H1 (cell line): Measurements from ENCODE around the gene NTRK1. TPM values are rescaled to one million over a fixed set of nuclear protein-coding genes. Genes with fewer than 3 reads are reported as not detected.

Experiments used
- CTCF ChIA-PET: fragments of 300-600 bp; sonication (Branson Sonifier 250); formaldehyde crosslinking; loops from one replicate; lab custom pipeline; 2021; ENCODE audit not compliant: partially characterized antibody; lab: Charles Lee
- POLR2A ChIA-PET: fragments of 300-600 bp; sonication (Branson Sonifier 250); formaldehyde crosslinking; loops from one replicate; lab custom pipeline; 2021; ENCODE audit warnings: inconsistent platforms; ENCODE audit not compliant: partially characterized antibody; lab: Charles Lee
- DNase-seq, 2 experiments: peaks; one replicate each; pipeline versions ENCODE4 v3.0.0 to v3.0.0-alpha.2; 2010 to 2022; ENCODE audit warnings: low spot score in 2 of 2, low read depth in 1 of 2, mixed read lengths in 1 of 2
- FAIRE-seq: peaks from 2 replicates; lab custom pipeline; 2011; peaks lifted over from hg19 to GRCh38; lab: Jason Lieb, UNC
- H2AFZ ChIP-seq: 2 replicates; pipeline ENCODE4 v1.8.1; 2012; ENCODE audit warnings: low read length, inconsistent platforms
- H2AK5ac ChIP-seq: 2 replicates; pipeline ENCODE4 v1.6.1; 2013; ENCODE audit warnings: low read depth, low read length
- H2BK120ac ChIP-seq: replicated peaks from 2 replicates; pipeline ENCODE3; 2013; ENCODE audit warnings: low read depth, low read length, inconsistent platforms
- H2BK12ac ChIP-seq: 2 replicates; pipeline ENCODE4 v1.6.1; 2013; ENCODE audit warnings: low read depth, low read length
- H2BK15ac ChIP-seq: 2 replicates; pipeline ENCODE4 v1.6.1; 2013; ENCODE audit warnings: low read length
- H2BK20ac ChIP-seq: 2 replicates; pipeline ENCODE4 v1.6.1; 2013; ENCODE audit warnings: low read length
- H2BK5ac ChIP-seq: 2 replicates; pipeline ENCODE4 v1.6.1; 2013; ENCODE audit warnings: low read depth, low read length
- H3K14ac ChIP-seq: 2 replicates; pipeline ENCODE4 v1.6.1; 2013; ENCODE audit warnings: inconsistent platforms; ENCODE audit not compliant: insufficient read length
- H3K18ac ChIP-seq: 2 replicates; pipeline ENCODE4 v1.6.1; 2013; ENCODE audit warnings: low read length; ENCODE audit errors: extremely low read depth
- H3K23ac ChIP-seq: 2 replicates; pipeline ENCODE4 v1.6.1; 2013; ENCODE audit warnings: inconsistent platforms; ENCODE audit not compliant: insufficient read length
- H3K23me2 ChIP-seq: 2 replicates; pipeline ENCODE4 v1.6.1; 2013; ENCODE audit warnings: low read depth, low read length
- H3K27ac ChIP-seq: 2 replicates; pipeline ENCODE4 v1.6.1; 2011; ENCODE audit warnings: low read depth, low read length, inconsistent platforms
- H3K27me3 ChIP-seq, 4 experiments: replicated peaks in 1 of 4; 1 replicate in 1 of 4; 2 replicates in 3 of 4; pipeline versions ENCODE4 v1.6.1 to v1.8.1; 2011 to 2013; ENCODE audit warnings: low read length in 3 of 4, mild to moderate bottlenecking in 3 of 4, inconsistent platforms in 2 of 4, mixed read lengths in 2 of 4, moderate library complexity in 1 of 4; ENCODE audit not compliant: control insufficient read depth in 3 of 4, insufficient read depth in 3 of 4; ENCODE audit errors: extremely low read depth in 1 of 4
- H3K36me3 ChIP-seq, 4 experiments: 2 replicates each; pipeline versions ENCODE4 v1.6.1 to v1.8.1; 2011 to 2013; ENCODE audit warnings: mild to moderate bottlenecking in 4 of 4, low read length in 3 of 4, moderate library complexity in 2 of 4, control low read depth in 1 of 4, inconsistent platforms in 1 of 4; ENCODE audit not compliant: insufficient read depth in 4 of 4, control insufficient read depth in 2 of 4
- H3K4ac ChIP-seq: replicated peaks from 2 replicates; pipeline ENCODE3; 2013; ENCODE audit warnings: low read length, low read depth, mixed read lengths, inconsistent platforms; ENCODE audit not compliant: insufficient read length
- H3K4me1 ChIP-seq, 4 experiments: replicated peaks in 1 of 4; 1 replicate in 1 of 4; 2 replicates in 3 of 4; pipeline versions ENCODE4 v1.6.1 to v1.8.1; 2011 to 2013; ENCODE audit warnings: low read length in 3 of 4, inconsistent platforms in 2 of 4, mixed read lengths in 1 of 4; ENCODE audit not compliant: insufficient read depth in 4 of 4, control insufficient read depth in 3 of 4
- H3K4me2 ChIP-seq, 2 experiments: 2 replicates each; pipeline versions ENCODE4 v1.6.1 to v1.8.1; 2011 to 2013; ENCODE audit warnings: low read depth in 2 of 2, low read length in 2 of 2, control low read depth in 1 of 2, inconsistent platforms in 1 of 2, mild to moderate bottlenecking in 1 of 2; ENCODE audit not compliant: insufficient read depth in 1 of 2
- H3K4me3 ChIP-seq, 4 experiments: fragments of 200-600, 300-600 bp in 1 of 4; sonication (generic), shearing (Covaris generic), sonication (Bioruptor Twin) in 1 of 4; 2 replicates each; pipeline versions ENCODE4 v1.5.1 to v1.8.1; 2011 to 2016; ENCODE audit warnings: low read length in 4 of 4, low read depth in 3 of 4, control low read depth in 2 of 4, inconsistent platforms in 2 of 4, mild to moderate bottlenecking in 2 of 4, mixed read lengths in 1 of 4, moderate library complexity in 1 of 4; ENCODE audit not compliant: insufficient read depth in 2 of 4; ENCODE audit errors: extremely low read depth in 1 of 4
- H3K56ac ChIP-seq: replicated peaks from 2 replicates; pipeline ENCODE3; 2013; ENCODE audit warnings: low read depth, mild to moderate bottlenecking, mixed read lengths, low read length, inconsistent platforms; ENCODE audit not compliant: insufficient read length
- H3K79me1 ChIP-seq: 2 replicates; pipeline ENCODE4 v1.6.1; 2013; ENCODE audit warnings: low read depth, low read length, control low read depth
- H3K79me2 ChIP-seq, 2 experiments: 2 replicates each; pipeline versions ENCODE4 v1.6.1 to v1.8.1; 2012 to 2013; ENCODE audit warnings: low read length in 2 of 2, mild to moderate bottlenecking in 2 of 2, inconsistent platforms in 1 of 2; ENCODE audit not compliant: insufficient read depth in 2 of 2, control insufficient read depth in 1 of 2
- H3K9ac ChIP-seq, 4 experiments: replicated peaks in 1 of 4; 1 replicate in 1 of 4; 2 replicates in 3 of 4; pipeline versions ENCODE4 v1.6.1 to v1.8.1; 2011 to 2013; ENCODE audit warnings: low read depth in 3 of 4, low read length in 3 of 4, control low read depth in 2 of 4, mild to moderate bottlenecking in 2 of 4, moderate library complexity in 2 of 4, inconsistent platforms in 1 of 4; ENCODE audit errors: extremely low read depth in 1 of 4
- H3K9me3 ChIP-seq, 2 experiments: 2 replicates each; pipeline versions ENCODE4 v1.6.1 to v1.8.1; 2012 to 2013; ENCODE audit warnings: mild to moderate bottlenecking in 2 of 2, moderate library complexity in 2 of 2, control low read depth in 1 of 2, inconsistent platforms in 1 of 2, low read depth in 1 of 2, low read length in 1 of 2, mixed read lengths in 1 of 2; ENCODE audit not compliant: insufficient read depth in 2 of 2
- H4K20me1 ChIP-seq, 2 experiments: replicated peaks in 1 of 2; 2 replicates each; pipeline versions ENCODE3 to v1.8.1; 2011 to 2013; ENCODE audit warnings: inconsistent platforms in 2 of 2, low read length in 2 of 2, mild to moderate bottlenecking in 1 of 2; ENCODE audit not compliant: insufficient read depth in 2 of 2, control insufficient read depth in 1 of 2
- H4K5ac ChIP-seq: 2 replicates; pipeline ENCODE4 v1.6.1; 2013; ENCODE audit warnings: low read length, low read depth, mixed read lengths, inconsistent platforms; ENCODE audit not compliant: insufficient read length
- H4K8ac ChIP-seq: 2 replicates; pipeline ENCODE4 v1.8.0; 2013; ENCODE audit warnings: mild to moderate bottlenecking, moderate library complexity, low read length, inconsistent platforms; ENCODE audit not compliant: insufficient read depth; ENCODE audit errors: extremely low read depth
- H4K91ac ChIP-seq: replicated peaks from 2 replicates; pipeline ENCODE3; 2013; ENCODE audit warnings: low read length, mixed read lengths, inconsistent platforms; ENCODE audit not compliant: insufficient read length
- BACH1 ChIP-seq: IDR thresholded peaks from 2 replicates; pipeline ENCODE4 v1.6.1; 2012; ENCODE audit warnings: low read length, improper control_type of control experiment
- CHD1 ChIP-seq: IDR thresholded peaks from 2 replicates; pipeline ENCODE4 v1.6.1; 2012; ENCODE audit warnings: low read depth, low read length, improper control_type of control experiment
- POU5F1 ChIP-seq: IDR thresholded peaks from 2 replicates; pipeline ENCODE4 v1.6.1; 2011; ENCODE audit warnings: low read depth, mild to moderate bottlenecking, low read length, moderate library complexity
- RNF2 ChIP-seq: fragments of 200-900, 300-1000 bp; sonication (generic); IDR thresholded peaks from 2 replicates; pipeline ENCODE4 v1.7.1; 2016; ENCODE audit warnings: borderline replicate concordance, low read depth, mild to moderate bottlenecking, antibody characterized with exemption, low read length; ENCODE audit not compliant: poor library complexity, severe bottlenecking; ENCODE audit errors: missing control alignments
- SIRT6 ChIP-seq: IDR thresholded peaks from one replicate; pipeline ENCODE4 v1.7.1; 2012; ENCODE audit warnings: low read length, inconsistent platforms
- TBP ChIP-seq: IDR thresholded peaks from 2 replicates; pipeline ENCODE4 v1.6.1; 2011; ENCODE audit warnings: low read depth, low read length, improper control_type of control experiment
- TCF12 ChIP-seq: IDR thresholded peaks from 2 replicates; pipeline ENCODE4 v1.6.1; 2011; ENCODE audit warnings: low read depth, mild to moderate bottlenecking, low read length
- YY1 ChIP-seq: IDR thresholded peaks from 2 replicates; pipeline ENCODE4 v1.6.1; 2011; ENCODE audit warnings: low read depth, mild to moderate bottlenecking, low read length
- WGBS, 2 experiments: shearing (Covaris generic) in 1 of 2; methylation state at CpG; one replicate each; pipeline versions ENCODE4 v1.1.6 to v1.1.7; 2013 to 2015; ENCODE audit warnings: low lambda C conversion rate in 2 of 2, mixed read lengths in 2 of 2, inconsistent platforms in 1 of 2, low coverage in 1 of 2, missing lambda C conversion rate in 1 of 2; ENCODE audit not compliant: insufficient replicate concordance in 2 of 2, insufficient coverage in 1 of 2, insufficient read length in 1 of 2; ENCODE audit errors: extremely low coverage in 1 of 2, missing lambda C conversion rate in 1 of 2; 5-methylcytosine and 5-hydroxymethylcytosine counted together
- polyA plus RNA-seq, 7 experiments: library from polyadenylated mRNA; depleted of rRNA in 3 of 7; stranded (reverse) in 5 of 7; unstranded in 2 of 7; fragments of >200 nt in 5 of 7; fragments of 200-250 nt in 2 of 7; gene quantifications; 1 replicate in 5 of 7; 2 replicates in 1 of 7; 4 replicates in 1 of 7; pipeline versions ENCODE4 v1.2.1 to v1.2.3, GENCODE V29; 2011 to 2013; ENCODE audit warnings: missing spikeins in 2 of 7, mixed read lengths in 2 of 7
- total RNA-seq: library from RNA; stranded (reverse); fragmentation: NEBNext Ultra II Directional; extraction: Animal tissue kit (Norgen Biotek cat#: 25700); gene quantifications from 2 replicates; pipeline ENCODE4 v1.2.1, GENCODE V29; 2021

NTRK1 gene
- total and polyA plus RNA-seq, 2 of the 8 experiments (the other 6 are each of a cell fraction or from before 2014, with no cell fraction given) = 0.12 to 0.24 TPM

DNA sequence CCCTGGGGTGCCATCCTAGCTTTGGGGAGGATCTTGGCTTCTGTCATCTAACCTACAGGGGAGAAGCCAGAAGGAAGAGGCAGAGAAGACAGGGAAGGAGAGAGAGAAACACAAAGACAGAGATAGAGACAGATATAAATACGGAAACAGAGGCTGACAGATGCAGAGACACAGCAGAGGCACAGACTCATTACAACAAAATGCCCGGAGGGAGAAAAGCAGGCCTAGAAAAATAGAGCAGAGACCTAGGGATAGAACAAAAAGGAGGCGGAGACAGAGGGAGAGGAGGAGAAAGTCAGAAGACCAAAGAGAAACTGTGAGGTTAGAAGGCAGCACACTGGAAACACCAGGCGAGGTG, 34.8 kb downstream of the NTRK1 start:
- H3K79me1 ChIP-seq = no peaks in the 10 kb centered on the region
- H3K79me2 ChIP-seq = no peaks in the 10 kb centered on the region
- TF ChIP-seq POU5F1 (no peak), BACH1 (no peak), YY1 (no peak), TBP (peak; percentile 78), TCF12 (no peak), SIRT6 (no peak), CHD1 (no peak), RNF2 (no peak)
- TF ChIP-seq, all 59 proteins: peak for 1
- FAIRE-seq = no peak
- no peak overlapping the region for H4K91ac ChIP-seq
- no peak overlapping the region for H4K8ac ChIP-seq
- CTCF ChIA-PET = interaction anchor here (1.0 to 31.4 kb wide), 9 partner anchors 19 to 271 kb away, joined by 3 to 719 read pairs (median 158); partner anchors contain the start of genes INSRR, LRRC71 and NTRK1
- H3K4me2 ChIP-seq = no peak overlapping the region
- H3K27me3 ChIP-seq = peaks cover 8 to 47% (median 40%) of the 10 kb centered on the region in 4 experiments
- H4K5ac ChIP-seq = no peak overlapping the region
- H3K18ac ChIP-seq = no peak overlapping the region
- H3K56ac ChIP-seq = no peak overlapping the region
- H2AFZ ChIP-seq = no peak overlapping the region
- peaks cover 0 to 10% (median 5%) of the 10 kb centered on the region in 4 experiments; a peak in 4 of 7 replicates for H3K4me1 ChIP-seq
- no peak overlapping the region for H2AK5ac ChIP-seq
- H3K23ac ChIP-seq = no peak overlapping the region
- H2BK5ac ChIP-seq = no peak overlapping the region
- peaks cover 2% of the 10 kb centered on the region; the same call in 1 of the 2 replicates for H3K23me2 ChIP-seq
- POLR2A ChIA-PET = interaction anchor here (1.4 to 2.3 kb wide), 3 partner anchors 32 to 170 kb away, joined by 3 to 6 read pairs (median 4); no protein-coding TSS in a partner anchor
- no peaks in the 10 kb centered on the region for H3K9me3 ChIP-seq
- no peak overlapping the region for H2BK120ac ChIP-seq
- no peak overlapping the region for H3K4me3 ChIP-seq
- no peak overlapping the region for H2BK20ac ChIP-seq
- H3K4ac ChIP-seq = no peak overlapping the region
- DNase-seq = no peak
- 87% methylated on average over 4 of the region's 4 CpGs; no CpG with 5 or more reads in 1 of the 2 experiments for WGBS, 2 experiments
- no peak overlapping the region for H3K9ac ChIP-seq
- H3K27ac ChIP-seq = no peak overlapping the region
- no peaks in the 10 kb centered on the region for H4K20me1 ChIP-seq
- no peaks in the 10 kb centered on the region for H3K36me3 ChIP-seq
- no peak overlapping the region for H2BK15ac ChIP-seq
- H2BK12ac ChIP-seq = no peak overlapping the region
- H3K14ac ChIP-seq = no peak overlapping the region
